NB4 (cell line): ENCODE data around the gene SNAI3.

Experiments used
- MYC ChIP-seq: IDR thresholded peaks from 2 replicates; pipeline ENCODE4 v1.6.1; 2011; ENCODE audit warnings: low read depth, low read length
- POLR2A ChIP-seq: IDR thresholded peaks from 2 replicates; pipeline ENCODE4 v1.6.1; 2011; ENCODE audit warnings: mild to moderate bottlenecking; ENCODE audit not compliant: insufficient read length; ENCODE audit errors: extremely low read depth
- TF ChIP-seq, protein P1 (sequence below): IDR thresholded peaks from one replicate; pipeline ENCODE4 v1.5.1; 2012; ENCODE audit warnings: low read depth, low read length

GRCh38 chr16:88686439-88687253 is at the start of gene SNAI3:
- no peak for TF ChIP-seq POLR2A
- TF ChIP-seq, protein P1, sequence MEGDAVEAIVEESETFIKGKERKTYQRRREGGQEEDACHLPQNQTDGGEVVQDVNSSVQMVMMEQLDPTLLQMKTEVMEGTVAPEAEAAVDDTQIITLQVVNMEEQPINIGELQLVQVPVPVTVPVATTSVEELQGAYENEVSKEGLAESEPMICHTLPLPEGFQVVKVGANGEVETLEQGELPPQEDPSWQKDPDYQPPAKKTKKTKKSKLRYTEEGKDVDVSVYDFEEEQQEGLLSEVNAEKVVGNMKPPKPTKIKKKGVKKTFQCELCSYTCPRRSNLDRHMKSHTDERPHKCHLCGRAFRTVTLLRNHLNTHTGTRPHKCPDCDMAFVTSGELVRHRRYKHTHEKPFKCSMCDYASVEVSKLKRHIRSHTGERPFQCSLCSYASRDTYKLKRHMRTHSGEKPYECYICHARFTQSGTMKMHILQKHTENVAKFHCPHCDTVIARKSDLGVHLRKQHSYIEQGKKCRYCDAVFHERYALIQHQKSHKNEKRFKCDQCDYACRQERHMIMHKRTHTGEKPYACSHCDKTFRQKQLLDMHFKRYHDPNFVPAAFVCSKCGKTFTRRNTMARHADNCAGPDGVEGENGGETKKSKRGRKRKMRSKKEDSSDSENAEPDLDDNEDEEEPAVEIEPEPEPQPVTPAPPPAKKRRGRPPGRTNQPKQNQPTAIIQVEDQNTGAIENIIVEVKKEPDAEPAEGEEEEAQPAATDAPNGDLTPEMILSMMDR: no peak
- no peak for TF ChIP-seq MYC
